Activated naive CD4-positive, alpha-beta T cell treated with anti-CD3 and anti-CD28 coated beads, Interleukin-2, amount 50 U/mL, for 24 hours (primary cell): ENCODE measurements around the gene HMG20A.

Experiments
- H3K27ac Mint-ChIP-seq: one replicate; pipeline ENCODE4 v1.8.0; 2021; ENCODE audit warnings: mild to moderate bottlenecking, mixed read lengths
- H3K27me3 Mint-ChIP-seq: one replicate; pipeline ENCODE4 v1.8.0; 2021; ENCODE audit warnings: mixed read lengths
- H3K36me3 Mint-ChIP-seq: one replicate; pipeline ENCODE4 v1.8.0; 2021; ENCODE audit warnings: mixed read lengths
- H3K4me1 Mint-ChIP-seq: one replicate; pipeline ENCODE4 v1.8.0; 2021; ENCODE audit warnings: mixed read lengths
- H3K4me3 Mint-ChIP-seq: one replicate; pipeline ENCODE4 v1.8.0; 2021; ENCODE audit warnings: mild to moderate bottlenecking, mixed read lengths
- H3K9me3 Mint-ChIP-seq: one replicate; pipeline ENCODE4 v1.8.0; 2021; ENCODE audit warnings: mixed read lengths

HMG20A gene

DNA sequence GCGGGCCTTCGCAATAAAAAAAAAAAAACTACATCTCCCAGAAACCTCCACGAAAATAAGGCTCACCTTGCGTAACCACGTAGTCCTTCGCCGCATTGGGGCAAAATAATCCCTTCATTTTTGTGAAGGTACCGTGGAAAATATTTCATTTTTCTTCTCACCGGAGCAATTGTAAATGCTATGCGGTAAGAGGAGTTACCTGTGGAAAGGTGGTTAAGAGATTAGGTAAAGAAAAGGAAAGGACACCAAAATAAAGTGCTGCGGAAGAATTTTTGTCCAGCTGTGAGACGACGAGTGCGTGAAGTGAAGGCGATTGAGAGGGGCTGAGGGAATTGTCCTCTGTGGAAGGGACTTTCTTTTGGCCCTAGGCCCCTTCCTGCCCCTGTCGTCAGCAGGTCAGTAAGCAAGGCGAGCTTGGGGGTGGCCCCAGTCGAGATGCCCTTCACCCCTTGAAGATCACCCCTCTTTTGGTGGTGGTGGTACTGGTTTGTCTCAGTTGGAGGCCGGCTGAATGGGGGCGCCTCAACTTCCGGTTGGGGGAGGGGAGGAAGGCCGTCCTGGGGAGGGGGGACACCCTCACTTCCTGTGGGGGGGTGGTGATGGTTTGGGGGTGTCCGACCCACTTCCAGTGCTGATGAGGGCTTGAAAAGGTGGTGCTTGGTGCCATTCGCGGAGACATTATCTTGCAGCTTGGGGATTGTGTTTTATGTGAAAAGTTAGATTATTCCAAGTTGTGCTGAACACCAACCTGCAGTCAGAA, at the start of gene HMG20A:
HMG20A (plus strand) TSS at position 279 of the 760 bp plus-strand sequence. CDS start 37,520 bp downstream, outside the sequence.
- Mint-ChIP-seq H3K27ac (peak within 1 kb of the TSS; percentile 100), H3K27me3 (no peaks in the 10 kb centered on the region)

DNA sequence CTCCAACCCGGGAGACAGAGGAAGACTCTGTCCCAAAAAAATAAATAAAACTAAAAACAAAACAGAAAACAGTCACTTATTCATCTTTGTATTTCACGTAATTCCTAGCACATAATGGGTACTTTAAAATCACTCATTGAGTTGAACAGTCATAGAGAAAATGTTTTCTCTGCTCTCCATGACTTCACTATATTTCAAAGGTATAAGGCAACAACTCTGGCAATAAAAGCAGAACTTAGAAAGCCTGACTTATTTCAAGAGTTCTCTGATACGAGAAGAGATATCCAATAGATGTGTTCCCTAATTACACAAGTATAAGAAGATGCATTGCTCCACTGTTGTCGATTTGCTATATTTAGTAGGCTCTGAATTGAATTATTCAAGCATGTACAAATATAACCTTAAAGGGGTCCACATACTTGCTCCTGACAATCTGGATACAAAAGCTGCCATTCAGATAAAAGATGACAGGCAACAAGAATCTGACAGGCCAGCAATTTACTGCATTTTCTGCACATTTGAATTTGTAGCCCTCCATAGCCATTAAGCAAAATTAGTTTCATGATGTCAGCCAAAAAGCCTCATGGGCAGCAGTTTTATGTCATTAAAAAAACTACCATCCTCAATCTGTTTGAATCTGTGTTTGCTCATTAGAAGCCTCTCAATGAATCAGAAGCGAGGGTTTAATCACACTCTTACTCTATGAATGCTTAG, 48.7 kb upstream of the HMG20A start:
- H3K36me3 Mint-ChIP-seq, result peaks cover 2% of the 10 kb centered on the region
- H3K27ac Mint-ChIP-seq, result no peak overlapping the region
- no peaks in the 10 kb centered on the region for H3K27me3 Mint-ChIP-seq
- H3K4me3 Mint-ChIP-seq, result no peak overlapping the region
- peaks cover 8% of the 10 kb centered on the region for H3K4me1 Mint-ChIP-seq
- H3K9me3 Mint-ChIP-seq, result no peaks in the 10 kb centered on the region

More for the DNA sequence above, at the start of gene HMG20A:
- peak within 1 kb of the TSS; percentile 100 for H3K4me3 Mint-ChIP-seq
- no peaks in the 10 kb centered on the region for H3K9me3 Mint-ChIP-seq
- peaks cover 69% of the 10 kb centered on the region for H3K4me1 Mint-ChIP-seq
- H3K36me3 Mint-ChIP-seq, result peaks cover 8% of the 10 kb centered on the region

DNA sequence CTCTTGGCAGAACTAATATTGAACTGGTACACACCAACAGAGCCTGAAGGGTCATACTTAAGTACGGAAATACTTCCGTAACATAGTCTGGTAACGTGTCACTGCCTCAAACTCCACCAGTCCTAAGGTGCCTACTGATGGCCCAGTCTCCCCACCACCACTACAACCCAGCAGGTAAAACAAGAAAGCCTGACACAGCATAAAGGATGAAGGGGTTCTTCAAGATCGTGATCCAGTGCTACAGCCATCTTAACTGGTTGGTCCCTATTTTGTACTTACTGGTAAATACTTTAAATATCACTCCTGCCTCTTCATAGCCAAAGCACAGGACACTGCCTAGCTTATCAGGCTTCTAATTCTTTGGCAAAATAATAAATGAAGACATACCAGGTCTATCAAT, 47.2 kb upstream of the HMG20A start:
- Mint-ChIP-seq H3K27me3 (no peaks in the 10 kb centered on the region), H3K4me3 (no peak overlapping the region), H3K9me3 (no peaks in the 10 kb centered on the region), H3K36me3 (peaks cover 2% of the 10 kb centered on the region), H3K4me1 (peaks cover 8% of the 10 kb centered on the region), H3K27ac (no peak overlapping the region)

DNA sequence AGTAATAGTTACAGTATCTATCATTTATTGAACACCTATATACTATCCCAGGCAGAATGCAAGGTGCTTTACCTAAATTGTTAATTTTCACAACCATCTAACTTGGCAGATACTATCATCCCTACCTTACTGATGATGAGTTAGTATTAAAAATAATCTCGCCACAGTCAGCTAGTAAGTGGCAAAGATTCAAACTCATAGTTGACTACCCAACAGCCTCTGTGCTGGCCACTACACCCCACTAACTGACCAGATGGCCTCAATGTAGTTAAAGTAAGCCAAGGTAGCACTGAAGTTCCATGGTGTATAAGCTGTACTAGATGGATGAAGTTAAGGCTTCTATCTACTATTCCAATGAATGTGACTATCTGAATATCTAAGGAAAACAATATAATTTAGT, 45.6 kb upstream of the HMG20A start:
- H3K4me3 Mint-ChIP-seq, result no peak overlapping the region
- peaks cover 3% of the 10 kb centered on the region for H3K4me1 Mint-ChIP-seq
- peaks cover 2% of the 10 kb centered on the region for H3K36me3 Mint-ChIP-seq
- no peak overlapping the region for H3K27ac Mint-ChIP-seq
- H3K9me3 Mint-ChIP-seq, result no peaks in the 10 kb centered on the region
- H3K27me3 Mint-ChIP-seq, result no peaks in the 10 kb centered on the region

- H3K4me3 Mint-ChIP-seq, result no peak overlapping the region
- no peaks in the 10 kb centered on the region for H3K27me3 Mint-ChIP-seq
- peaks cover 3% of the 10 kb centered on the region for H3K4me1 Mint-ChIP-seq
- peaks cover 2% of the 10 kb centered on the region for H3K36me3 Mint-ChIP-seq
- H3K27ac Mint-ChIP-seq, result no peak overlapping the region
- no peaks in the 10 kb centered on the region for H3K9me3 Mint-ChIP-seq
Measured at GRCh38 chr15:77376770-77377169, 43.9 kb upstream of the HMG20A start.

DNA sequence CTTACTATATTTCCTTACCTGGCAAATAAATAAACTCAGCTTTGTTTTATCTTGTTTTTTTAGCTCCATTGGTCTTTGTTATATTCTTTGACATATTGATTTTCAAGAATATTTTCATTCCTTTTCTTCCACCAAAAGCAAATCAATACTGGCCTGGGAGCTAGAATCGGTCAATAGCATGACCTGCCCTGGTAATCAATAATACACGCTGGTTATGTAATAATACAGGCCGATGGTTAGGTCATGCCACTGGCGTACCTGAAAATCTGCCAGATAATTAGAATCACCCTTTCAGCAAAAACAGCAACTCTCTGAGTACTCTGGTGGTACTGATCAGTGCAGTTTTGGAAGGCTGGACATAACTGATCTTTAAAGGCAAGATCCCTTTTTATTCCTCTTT, 40.7 kb upstream of the HMG20A start:
- no peak overlapping the region for H3K27ac Mint-ChIP-seq
- H3K36me3 Mint-ChIP-seq, result no peaks in the 10 kb centered on the region
- no peak overlapping the region for H3K4me3 Mint-ChIP-seq
- H3K9me3 Mint-ChIP-seq, result no peaks in the 10 kb centered on the region
- peaks cover 15% of the 10 kb centered on the region for H3K4me1 Mint-ChIP-seq
- no peaks in the 10 kb centered on the region for H3K27me3 Mint-ChIP-seq

- Mint-ChIP-seq H3K27ac (no peak overlapping the region), H3K4me1 (peaks cover 19% of the 10 kb centered on the region), H3K36me3 (no peaks in the 10 kb centered on the region), H3K27me3 (no peaks in the 10 kb centered on the region), H3K4me3 (no peak overlapping the region), H3K9me3 (no peaks in the 10 kb centered on the region)
Measured at GRCh38 chr15:77384086-77384485, 36.6 kb upstream of the HMG20A start.

DNA sequence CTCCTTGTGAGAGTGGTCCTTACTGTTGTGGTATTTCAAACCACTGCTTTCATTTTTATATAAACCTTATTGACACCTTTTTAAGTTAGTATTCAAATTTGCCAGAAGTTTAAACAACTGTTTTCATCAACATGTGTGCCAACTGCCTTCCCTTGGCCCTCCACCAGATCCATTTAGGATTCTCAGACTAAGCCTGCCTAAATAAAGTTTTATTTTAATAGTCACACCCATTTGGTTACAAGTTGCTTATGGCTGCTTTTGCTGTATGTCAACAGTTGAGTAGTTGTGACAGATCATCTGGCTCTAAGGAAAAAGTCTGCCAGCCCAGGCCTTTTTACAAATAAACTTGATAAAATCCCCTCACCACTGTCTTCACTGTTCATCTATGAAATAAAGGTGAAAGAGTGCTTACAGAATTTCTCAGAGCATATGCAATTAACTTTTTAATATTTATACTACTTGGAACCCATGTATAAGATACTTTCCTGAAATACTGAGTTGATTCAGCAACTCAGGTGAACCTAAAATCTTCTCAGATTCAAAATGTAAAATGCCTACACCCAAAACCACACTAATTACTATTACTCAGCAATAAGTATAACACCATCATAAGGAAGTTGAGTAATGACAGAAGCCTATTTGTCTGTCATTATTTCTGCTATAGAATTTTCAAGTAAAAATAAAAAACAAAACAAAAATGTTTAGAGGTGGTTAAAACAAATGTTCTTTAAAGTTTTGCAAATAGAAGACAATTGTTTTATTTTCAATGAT, 35.9 kb upstream of the HMG20A start:
- Mint-ChIP-seq H3K36me3 (no peaks in the 10 kb centered on the region), H3K27me3 (no peaks in the 10 kb centered on the region), H3K27ac (no peak overlapping the region), H3K4me3 (no peak overlapping the region), H3K9me3 (no peaks in the 10 kb centered on the region), H3K4me1 (peaks cover 19% of the 10 kb centered on the region)

DNA sequence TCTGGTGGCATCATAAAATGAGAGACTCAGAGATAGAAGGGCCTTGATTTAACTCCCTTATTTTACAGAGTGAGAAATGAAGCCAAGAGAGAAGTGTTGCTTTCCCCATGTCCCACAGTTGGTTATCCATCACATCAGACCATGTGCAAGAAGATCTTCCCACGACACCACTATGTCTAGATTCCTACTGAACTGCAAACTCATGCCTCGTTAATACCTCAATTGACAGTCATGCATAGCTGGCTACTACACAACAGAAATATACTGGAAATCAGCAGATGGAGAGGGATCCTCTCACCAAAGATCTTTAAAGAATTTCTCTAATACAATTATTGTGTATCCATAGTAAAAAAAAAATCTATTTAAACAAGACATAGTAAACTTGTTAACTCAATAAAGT, 34.1 kb upstream of the HMG20A start:
- Mint-ChIP-seq H3K36me3 (no peaks in the 10 kb centered on the region), H3K27ac (no peak overlapping the region), H3K4me1 (peaks cover 19% of the 10 kb centered on the region), H3K4me3 (no peak overlapping the region), H3K27me3 (no peaks in the 10 kb centered on the region), H3K9me3 (no peaks in the 10 kb centered on the region)

GRCh38 chr15:77387365-77388105, 33.2 kb upstream of the HMG20A start:
- no peak overlapping the region for H3K4me3 Mint-ChIP-seq
- H3K4me1 Mint-ChIP-seq, result peaks cover 19% of the 10 kb centered on the region

DNA sequence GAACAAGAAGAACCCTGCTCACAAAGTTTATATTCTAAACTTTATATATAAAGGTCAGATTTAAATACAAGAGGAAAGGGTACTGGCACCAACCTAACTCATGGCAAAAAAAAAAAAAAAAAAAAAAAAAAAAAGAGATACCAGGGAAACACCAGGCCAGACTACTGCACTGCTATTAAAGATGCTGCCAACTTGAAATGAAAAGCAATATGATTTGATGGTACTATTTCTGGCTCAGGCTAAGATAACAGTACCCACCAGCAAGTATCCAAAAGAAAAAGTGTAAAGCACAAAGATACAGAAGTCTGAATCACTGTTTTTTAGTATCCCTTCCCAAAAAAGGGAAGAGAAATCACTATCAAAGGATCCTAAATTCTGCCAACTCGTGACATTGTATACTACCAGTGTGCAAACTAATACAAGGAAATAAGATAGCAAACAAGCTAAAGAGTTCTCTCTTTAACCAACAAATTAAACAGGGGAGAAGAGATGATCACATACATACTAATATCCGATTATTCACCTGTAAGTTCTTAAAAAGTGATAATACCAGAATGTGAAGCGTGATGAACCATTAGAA, 29.2 kb upstream of the HMG20A start:
- Mint-ChIP-seq H3K4me3 (no peak overlapping the region), H3K4me1 (no peaks in the 10 kb centered on the region), H3K9me3 (peaks cover 13% of the 10 kb centered on the region), H3K36me3 (peaks cover 11% of the 10 kb centered on the region), H3K27me3 (no peaks in the 10 kb centered on the region), H3K27ac (no peak overlapping the region)

More at GRCh38 chr15:77387365-77388105, 33.2 kb upstream of the HMG20A start:
- H3K36me3 Mint-ChIP-seq, result no peaks in the 10 kb centered on the region
- H3K27me3 Mint-ChIP-seq, result no peaks in the 10 kb centered on the region
- no peaks in the 10 kb centered on the region for H3K9me3 Mint-ChIP-seq
- no peak overlapping the region for H3K27ac Mint-ChIP-seq

DNA sequence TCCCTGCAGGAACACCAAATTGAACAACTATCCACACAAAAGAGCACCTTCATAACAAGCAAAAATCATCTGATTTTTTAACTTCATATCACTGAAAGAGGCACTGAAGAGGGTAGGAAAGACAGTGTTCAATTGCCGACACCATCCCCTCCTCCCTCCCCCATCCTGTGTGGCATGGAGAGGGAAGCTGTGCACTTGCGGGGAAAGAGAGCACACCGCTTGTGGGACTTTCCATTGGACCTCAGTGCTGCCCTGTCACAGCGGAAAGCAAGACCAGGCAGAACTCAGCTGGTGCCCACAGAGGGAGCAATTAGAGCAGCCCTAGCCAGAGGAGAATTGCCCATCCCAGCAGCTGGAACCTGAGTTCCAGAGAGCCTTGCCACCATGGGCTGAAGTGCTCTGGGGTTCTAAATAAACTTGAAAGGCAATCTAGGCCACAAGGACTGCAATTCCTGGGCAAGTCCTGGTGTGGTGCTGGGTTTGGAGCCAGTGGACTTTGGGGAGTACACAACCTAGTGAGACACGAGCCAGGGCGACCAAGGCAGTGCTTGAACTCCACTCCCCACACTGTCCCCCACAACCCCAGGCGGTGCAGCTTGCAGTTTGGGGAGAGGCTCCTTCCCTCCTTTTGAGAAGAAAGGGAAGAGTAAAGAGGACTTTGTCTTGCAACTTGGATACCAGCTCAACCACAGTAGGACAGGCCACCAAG, 27.8 kb upstream of the HMG20A start:
- H3K4me3 Mint-ChIP-seq, result no peak overlapping the region
- H3K27me3 Mint-ChIP-seq, result no peaks in the 10 kb centered on the region
- H3K27ac Mint-ChIP-seq, result no peak overlapping the region
- peaks cover 17% of the 10 kb centered on the region for H3K36me3 Mint-ChIP-seq
- peaks cover 4% of the 10 kb centered on the region for H3K4me1 Mint-ChIP-seq
- peaks cover 21% of the 10 kb centered on the region for H3K9me3 Mint-ChIP-seq

DNA sequence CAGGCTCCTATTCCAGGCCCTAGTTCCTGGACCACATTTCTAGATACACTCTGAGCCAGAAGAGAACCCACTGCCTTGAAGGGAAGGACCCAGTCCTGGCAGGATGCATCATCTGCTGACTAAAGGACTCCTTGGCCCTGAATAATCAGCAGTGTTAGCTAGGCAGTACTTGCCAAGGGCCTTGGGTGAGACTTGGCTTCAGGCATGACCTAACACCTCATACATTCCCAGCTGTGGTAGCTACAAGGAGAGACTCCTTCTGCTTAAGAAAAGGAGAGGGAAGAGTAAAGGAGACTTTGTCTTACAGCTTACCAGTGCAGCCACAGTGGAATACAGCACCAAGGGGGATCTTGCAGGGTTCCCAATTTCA, 27.2 kb upstream of the HMG20A start:
- Mint-ChIP-seq H3K36me3 (peaks cover 20% of the 10 kb centered on the region), H3K4me1 (peaks cover 4% of the 10 kb centered on the region), H3K9me3 (peaks cover 25% of the 10 kb centered on the region), H3K27me3 (no peaks in the 10 kb centered on the region), H3K27ac (no peak overlapping the region), H3K4me3 (no peak overlapping the region)

- Mint-ChIP-seq H3K9me3 (peaks cover 29% of the 10 kb centered on the region), H3K27me3 (no peaks in the 10 kb centered on the region), H3K27ac (no peak overlapping the region), H3K4me3 (no peak overlapping the region), H3K4me1 (peaks cover 4% of the 10 kb centered on the region), H3K36me3 (peaks cover 24% of the 10 kb centered on the region)
Measured at GRCh38 chr15:77395013-77395774, 25.5 kb upstream of the HMG20A start.
